Measurements from ENCODE around the gene PLEKHB2. TPM values are rescaled to one million over a fixed set of nuclear protein-coding genes. Genes with fewer than 3 reads are reported as not detected.
"Not testable (repeated sequence)": the region's sequence is repeated elsewhere in the genome, so short reads cannot be mapped to it uniquely, and the experiment has no call there.

Gene PLEKHB2
- total RNA-seq, 1 experiment from 2014 or later = 57.6 TPM

DNA sequence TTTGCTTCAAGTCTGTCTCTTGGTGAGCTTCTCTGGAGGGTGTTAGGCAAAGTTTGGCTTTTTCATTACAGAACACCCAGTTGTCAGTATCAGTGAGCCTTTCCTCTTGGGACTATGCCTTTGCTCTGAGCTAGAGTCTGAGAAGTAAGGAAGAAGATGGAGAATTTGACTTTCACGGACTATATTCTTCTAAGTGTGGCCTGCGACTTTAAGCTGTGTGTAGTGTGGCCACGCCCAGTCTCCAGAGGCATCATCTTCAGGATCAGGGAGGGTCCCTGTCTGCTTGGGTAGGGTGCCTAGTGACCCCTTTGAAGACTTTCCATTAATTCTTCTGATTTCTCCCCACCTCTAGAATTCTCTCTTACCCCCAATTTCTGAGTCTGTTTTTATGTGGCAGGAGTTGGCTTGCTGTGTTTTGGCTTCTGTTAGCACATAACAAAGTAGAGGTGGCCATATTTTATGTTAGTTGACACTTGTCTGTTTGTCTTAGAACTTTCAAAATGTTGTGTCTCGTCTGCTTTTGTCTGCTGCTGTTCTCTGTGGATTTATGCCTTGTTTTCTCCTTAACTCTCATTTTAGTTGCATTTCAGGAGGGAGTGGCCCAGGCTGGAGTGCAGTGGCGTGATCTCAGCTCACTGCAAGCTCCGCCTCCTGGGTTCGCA, 8.6 kb downstream of the PLEKHB2 start:
- Mint-ChIP-seq H3K27me3 (ENCODE audit: insufficient read depth, unreplicated experiment) (no peaks in the 10 kb centered on the region), H3K4me3 (ENCODE audit: unreplicated experiment) (no peak overlapping the region), H3K36me3 (ENCODE audit: insufficient read depth, unreplicated experiment) (peaks cover 51% of the 10 kb centered on the region), H3K9me3 (ENCODE audit: unreplicated experiment) (no peaks in the 10 kb centered on the region), H3K27ac (ENCODE audit: low read depth, unreplicated experiment) (no peak overlapping the region), H3K4me1 (ENCODE audit: insufficient read depth, unreplicated experiment) (peaks cover 11% of the 10 kb centered on the region)
- DNase-seq (ENCODE audit: unreplicated experiment) = no peak
- TF ChIP-seq, protein P1, sequence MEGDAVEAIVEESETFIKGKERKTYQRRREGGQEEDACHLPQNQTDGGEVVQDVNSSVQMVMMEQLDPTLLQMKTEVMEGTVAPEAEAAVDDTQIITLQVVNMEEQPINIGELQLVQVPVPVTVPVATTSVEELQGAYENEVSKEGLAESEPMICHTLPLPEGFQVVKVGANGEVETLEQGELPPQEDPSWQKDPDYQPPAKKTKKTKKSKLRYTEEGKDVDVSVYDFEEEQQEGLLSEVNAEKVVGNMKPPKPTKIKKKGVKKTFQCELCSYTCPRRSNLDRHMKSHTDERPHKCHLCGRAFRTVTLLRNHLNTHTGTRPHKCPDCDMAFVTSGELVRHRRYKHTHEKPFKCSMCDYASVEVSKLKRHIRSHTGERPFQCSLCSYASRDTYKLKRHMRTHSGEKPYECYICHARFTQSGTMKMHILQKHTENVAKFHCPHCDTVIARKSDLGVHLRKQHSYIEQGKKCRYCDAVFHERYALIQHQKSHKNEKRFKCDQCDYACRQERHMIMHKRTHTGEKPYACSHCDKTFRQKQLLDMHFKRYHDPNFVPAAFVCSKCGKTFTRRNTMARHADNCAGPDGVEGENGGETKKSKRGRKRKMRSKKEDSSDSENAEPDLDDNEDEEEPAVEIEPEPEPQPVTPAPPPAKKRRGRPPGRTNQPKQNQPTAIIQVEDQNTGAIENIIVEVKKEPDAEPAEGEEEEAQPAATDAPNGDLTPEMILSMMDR (IDR thresholded peaks at IDR 0.05; ENCODE audit: unreplicated experiment) = no peak
- intact Hi-C loops (cut with micrococcal nuclease) = no loop called here
- BruUV-seq (replicated peaks) = no TSS peak
- POLR2A ChIA-PET = no interaction called here
- CTCF ChIA-PET = interaction anchor here (0.6 kb wide), 2 partner anchors 12 to 18 kb away, joined by 3 read pairs; no protein-coding TSS in a partner anchor

DNA sequence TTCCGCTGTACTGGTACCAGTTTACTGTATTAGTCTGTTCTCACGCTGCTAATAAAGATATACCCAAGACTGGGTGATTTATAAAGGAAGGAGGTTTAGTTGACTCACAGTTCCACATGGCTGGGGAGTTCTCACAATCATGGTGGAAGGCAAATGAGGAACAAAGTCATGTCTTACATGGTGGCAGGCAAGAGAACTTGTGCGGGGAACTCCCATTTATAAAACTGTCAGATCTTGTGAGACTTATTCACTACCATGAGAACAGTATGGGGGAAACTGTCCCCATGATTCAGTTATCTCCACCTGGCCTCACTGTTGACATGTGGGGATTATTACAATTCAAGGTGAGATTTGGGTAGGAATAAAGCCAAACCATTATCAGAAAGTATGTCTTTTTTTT, 9.8 kb downstream of the PLEKHB2 start:
- H3K27me3 Mint-ChIP-seq (ENCODE audit: insufficient read depth, unreplicated experiment); H3K9me3 Mint-ChIP-seq (ENCODE audit: unreplicated experiment); intact Hi-C loops (cut with micrococcal nuclease); BruUV-seq (replicated peaks); H3K4me3 Mint-ChIP-seq (ENCODE audit: unreplicated experiment); DNase-seq (ENCODE audit: unreplicated experiment): not testable (repeated sequence)
- peaks cover 11% of the 10 kb centered on the region for H3K4me1 Mint-ChIP-seq (ENCODE audit: insufficient read depth, unreplicated experiment)
- ChIA-PET CTCF (interaction anchor here (0.7 kb wide), 1 partner anchor 39 kb away, joined by 3 read pairs; no protein-coding TSS in a partner anchor), POLR2A (interaction anchor here (0.7 kb wide), 1 partner anchor 16 kb away, joined by 3 read pairs; no protein-coding TSS in a partner anchor)
- peak overlapping the region; percentile 57 for H3K27ac Mint-ChIP-seq (ENCODE audit: low read depth, unreplicated experiment)
- H3K36me3 Mint-ChIP-seq (ENCODE audit: insufficient read depth, unreplicated experiment) = peaks cover 45% of the 10 kb centered on the region

DNA sequence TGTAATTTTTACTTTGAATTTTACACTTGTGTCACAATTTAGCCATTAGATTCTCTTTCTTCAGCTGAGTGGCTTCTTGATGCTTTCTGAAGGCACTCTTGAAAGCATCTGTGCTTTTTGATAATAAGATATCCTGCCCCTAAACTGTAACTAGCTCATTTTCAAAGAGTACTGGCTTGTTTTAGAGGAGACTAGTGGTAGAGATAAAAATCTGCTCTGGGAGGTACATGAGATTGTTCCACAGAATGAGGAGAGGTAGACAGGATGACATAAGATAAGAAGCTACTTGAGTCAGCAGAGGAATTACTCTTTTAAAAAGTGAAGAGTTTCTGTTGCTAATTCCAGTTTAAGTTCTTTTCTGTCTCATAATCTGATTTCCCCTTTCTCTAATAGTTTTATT, 10.6 kb downstream of the PLEKHB2 start:
- no peaks in the 10 kb centered on the region for H3K9me3 Mint-ChIP-seq (ENCODE audit: unreplicated experiment)
- H3K36me3 Mint-ChIP-seq (ENCODE audit: insufficient read depth, unreplicated experiment) = peaks cover 43% of the 10 kb centered on the region
- no peak for DNase-seq (ENCODE audit: unreplicated experiment)
- H3K4me3 Mint-ChIP-seq (ENCODE audit: unreplicated experiment) = no peak overlapping the region
- H3K27ac Mint-ChIP-seq (ENCODE audit: low read depth, unreplicated experiment) = no peak overlapping the region
- H3K4me1 Mint-ChIP-seq (ENCODE audit: insufficient read depth, unreplicated experiment) = peaks cover 11% of the 10 kb centered on the region
- no TSS peak for BruUV-seq (replicated peaks)
- TF ChIP-seq, protein P1 (IDR thresholded peaks at IDR 0.05; ENCODE audit: unreplicated experiment) = no peak
- POLR2A ChIA-PET = interaction anchor here (0.7 kb wide), 1 partner anchor 15 kb away, joined by 3 read pairs; no protein-coding TSS in a partner anchor
- intact Hi-C loops (cut with micrococcal nuclease) = no loop called here
- CTCF ChIA-PET = interaction anchor here (0.7 kb wide), 1 partner anchor 38 kb away, joined by 3 read pairs; no protein-coding TSS in a partner anchor
- H3K27me3 Mint-ChIP-seq (ENCODE audit: insufficient read depth, unreplicated experiment) = no peaks in the 10 kb centered on the region

DNA sequence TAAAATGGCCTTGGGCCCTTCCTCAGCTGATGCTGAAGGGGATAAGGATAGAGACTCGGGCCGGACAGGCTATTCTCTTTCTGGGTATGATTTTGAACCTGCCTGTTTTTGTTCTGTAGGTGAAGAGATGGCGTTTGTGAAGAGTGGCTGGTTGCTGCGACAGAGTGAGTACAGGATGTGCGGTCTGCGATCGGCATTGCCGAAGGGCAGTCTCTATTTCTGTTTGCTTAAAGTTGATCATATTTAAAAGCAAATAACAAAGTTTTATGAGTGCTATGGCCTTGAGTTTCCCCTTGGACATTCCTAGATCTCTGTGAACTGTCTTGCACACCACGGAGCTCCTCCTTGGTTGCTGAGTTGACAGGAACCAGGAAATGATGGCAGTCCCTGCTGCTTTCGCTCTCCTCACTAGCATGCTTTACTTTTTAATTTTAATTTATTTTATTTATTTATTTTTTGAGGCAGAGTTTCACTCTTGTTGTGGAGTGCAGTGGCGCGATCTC, 15.7 kb downstream of the PLEKHB2 start:
- Mint-ChIP-seq H3K36me3 (ENCODE audit: insufficient read depth, unreplicated experiment) (peaks cover 58% of the 10 kb centered on the region), H3K4me3 (ENCODE audit: unreplicated experiment) (no peak overlapping the region), H3K9me3 (ENCODE audit: unreplicated experiment) (no peaks in the 10 kb centered on the region), H3K27me3 (ENCODE audit: insufficient read depth, unreplicated experiment) (no peaks in the 10 kb centered on the region), H3K27ac (ENCODE audit: low read depth, unreplicated experiment) (peak overlapping the region; percentile 13), H3K4me1 (ENCODE audit: insufficient read depth, unreplicated experiment) (no peaks in the 10 kb centered on the region)
- ChIA-PET POLR2A (interaction anchor here (1.3 kb wide), 1 partner anchor 14 kb away, joined by 6 read pairs; no protein-coding TSS in a partner anchor), CTCF (no interaction called here)
- DNase-seq (ENCODE audit: unreplicated experiment) = no peak
- intact Hi-C loops (cut with micrococcal nuclease) = no loop called here
- no TSS peak for BruUV-seq (replicated peaks)
- TF ChIP-seq, protein P1 (IDR thresholded peaks at IDR 0.05; ENCODE audit: unreplicated experiment) = no peak

Data from MCF 10A (cell line).